Fibroblast of lung (primary cell): Measurements from ENCODE around the gene JAKMIP1. TPM values are rescaled to one million over a fixed set of nuclear protein-coding genes. Genes with fewer than 3 reads are reported as not detected.

Source experiments
- DNase-seq, 2 donors: peaks; one replicate each; pipeline versions ENCODE4 v3.0.0 to v3.0.0-alpha.2; 2010; ENCODE audit warnings: low read depth in 2 of 2
- H2AFZ ChIP-seq: 2 replicates; pipeline ENCODE4 v1.5.1; 2012; ENCODE audit warnings: low read length, control low read depth, inconsistent platforms
- H3K27ac ChIP-seq: 2 replicates; pipeline ENCODE4 v1.5.1; 2011; ENCODE audit warnings: low read length, control low read depth; ENCODE audit not compliant: insufficient read depth
- H3K27me3 ChIP-seq: 2 replicates; pipeline ENCODE4 v1.5.1; 2011; ENCODE audit warnings: mild to moderate bottlenecking, low read length; ENCODE audit not compliant: control insufficient read depth, insufficient read depth
- H3K36me3 ChIP-seq: 2 replicates; pipeline ENCODE4 v1.5.1; 2011; ENCODE audit warnings: low read length; ENCODE audit not compliant: control insufficient read depth, insufficient read depth
- H3K4me1 ChIP-seq: 2 replicates; pipeline ENCODE4 v1.5.1; 2011; ENCODE audit warnings: low read length; ENCODE audit not compliant: control insufficient read depth, insufficient read depth; ENCODE audit errors: extremely low read depth
- H3K4me2 ChIP-seq: 2 replicates; pipeline ENCODE4 v1.5.1; 2011; ENCODE audit warnings: low read length, control low read depth; ENCODE audit not compliant: insufficient read depth; ENCODE audit errors: extremely low read depth
- H3K4me3 ChIP-seq, 4 experiments: fragments of 200-600 bp in 1 of 4; sonication (generic) in 1 of 4; replicated peaks in 1 of 4; 2 replicates each; pipeline ENCODE4 v1.5.1; 2011 to 2016; ENCODE audit warnings: low read length in 4 of 4, low read depth in 3 of 4, mild to moderate bottlenecking in 3 of 4, control low read depth in 2 of 4, inconsistent platforms in 1 of 4, mixed read lengths in 1 of 4; ENCODE audit not compliant: insufficient read depth in 1 of 4; ENCODE audit errors: control extremely low read depth in 1 of 4
- H3K79me2 ChIP-seq: 2 replicates; pipeline ENCODE4 v1.5.1; 2012; ENCODE audit warnings: mild to moderate bottlenecking, low read length, inconsistent platforms; ENCODE audit not compliant: control insufficient read depth, insufficient read depth
- H3K9ac ChIP-seq: 2 replicates; pipeline ENCODE4 v1.5.1; 2011; ENCODE audit warnings: mild to moderate bottlenecking, low read length, control low read depth; ENCODE audit not compliant: insufficient read depth
- H3K9me3 ChIP-seq: 2 replicates; pipeline ENCODE4 v1.5.1; 2012; ENCODE audit warnings: low read depth, low read length; ENCODE audit not compliant: control insufficient read depth, insufficient read depth
- H4K20me1 ChIP-seq: 2 replicates; pipeline ENCODE4 v1.5.1; 2011; ENCODE audit warnings: low read length; ENCODE audit not compliant: control insufficient read depth, insufficient read depth; ENCODE audit errors: extremely low read depth
- CTCF ChIP-seq, 2 donors: IDR thresholded peaks in 1 of 2; conservative IDR thresholded peaks in 1 of 2; 1 replicate in 1 of 2; 2 replicates in 1 of 2; pipeline ENCODE4 v1.5.1; 2011 to 2012; ENCODE audit warnings: low read length in 2 of 2, control low read depth in 1 of 2, inconsistent platforms in 1 of 2, low read depth in 1 of 2, mild to moderate bottlenecking in 1 of 2
- EZH2 ChIP-seq: IDR thresholded peaks from 2 replicates; pipeline ENCODE4 v1.5.1; 2012; ENCODE audit warnings: low read length, control low read depth, mild to moderate bottlenecking; ENCODE audit errors: missing control alignments
- polyA plus RNA-seq, 2 donors: library from polyadenylated mRNA; depleted of rRNA in 1 of 2; stranded (reverse) in 1 of 2; unstranded in 1 of 2; fragments of >200 nt; gene quantifications; 2 replicates each; pipeline ENCODE4 v1.2.1, GENCODE V29; 2011 to 2012; ENCODE audit warnings: missing spikeins in 1 of 2
- total RNA-seq: library from RNA; depleted of rRNA; stranded (reverse); fragments of >200 nt; gene quantifications from 2 replicates; pipeline ENCODE4 v1.2.1, GENCODE V29; 2014

Gene JAKMIP1
- total and polyA plus RNA-seq, 2 donors (not counting 1 experiment from before 2014, with no cell fraction given), result not detected

GRCh38 chr4:6195602-6196319 is 4.6 kb downstream of the JAKMIP1 start:
- H3K9ac ChIP-seq, result no peak overlapping the region
- no peaks in the 10 kb centered on the region for H3K36me3 ChIP-seq
- no peaks in the 10 kb centered on the region for H3K79me2 ChIP-seq
- no peak for TF ChIP-seq CTCF (conservative IDR thresholded peaks at IDR 0.05 in 1 of 2, IDR thresholded peaks at IDR 0.05 in 1 of 2; ENCODE audit: low read depth in 1 of 2, low read length in 2 of 2)
- TF ChIP-seq EZH2, result no peak
- DNase-seq, result no peak
- H2AFZ ChIP-seq, result no peak overlapping the region
- no peak overlapping the region for H3K4me2 ChIP-seq
- H4K20me1 ChIP-seq, result no peaks in the 10 kb centered on the region
- no peak overlapping the region for H3K27ac ChIP-seq
- no peak overlapping the region for H3K4me3 ChIP-seq
- H3K4me1 ChIP-seq, result no peaks in the 10 kb centered on the region
- H3K9me3 ChIP-seq, result no peaks in the 10 kb centered on the region
- H3K27me3 ChIP-seq, result peaks cover 7% of the 10 kb centered on the region

- no peaks in the 10 kb centered on the region for H3K4me1 ChIP-seq
- no peak overlapping the region for H3K4me3 ChIP-seq
- no peak overlapping the region for H3K4me2 ChIP-seq
- no peak overlapping the region for H3K27ac ChIP-seq
- no peaks in the 10 kb centered on the region for H3K9me3 ChIP-seq
- peaks cover 7% of the 10 kb centered on the region for H3K27me3 ChIP-seq
- DNase-seq, result no peak
- no peak for TF ChIP-seq EZH2
- no peak for TF ChIP-seq CTCF (conservative IDR thresholded peaks at IDR 0.05 in 1 of 2, IDR thresholded peaks at IDR 0.05 in 1 of 2; ENCODE audit: low read depth in 1 of 2, low read length in 2 of 2)
- no peak overlapping the region for H3K9ac ChIP-seq
- H4K20me1 ChIP-seq, result no peaks in the 10 kb centered on the region
- H3K79me2 ChIP-seq, result no peaks in the 10 kb centered on the region
- no peaks in the 10 kb centered on the region for H3K36me3 ChIP-seq
- no peak overlapping the region for H2AFZ ChIP-seq
Observed at GRCh38 chr4:6194458-6195195, 5.7 kb downstream of the JAKMIP1 start.

- Histone ChIP-seq H2AFZ (no peak overlapping the region), H4K20me1 (no peaks in the 10 kb centered on the region), H3K4me1 (no peaks in the 10 kb centered on the region), H3K36me3 (no peaks in the 10 kb centered on the region), H3K27me3 (no peaks in the 10 kb centered on the region), H3K9ac (no peak overlapping the region), H3K9me3 (no peaks in the 10 kb centered on the region), H3K27ac (no peak overlapping the region), H3K4me3 (no peak overlapping the region), H3K79me2 (no peaks in the 10 kb centered on the region), H3K4me2 (no peak overlapping the region)
- no peak for DNase-seq
- TF ChIP-seq CTCF (conservative IDR thresholded peaks at IDR 0.05 in 1 of 2, IDR thresholded peaks at IDR 0.05 in 1 of 2; ENCODE audit: low read depth in 1 of 2, low read length in 2 of 2), result no peak
Observed at GRCh38 chr4:6193399-6193798, 7.0 kb downstream of the JAKMIP1 start.
